GM18517 (cell line): Measurements from ENCODE around the gene AMDHD1.

Experiments
- ATAC-seq: cut with Tn5 transposase; IDR thresholded peaks from one replicate; pipeline ENCODE4 v1.9.1; 2021; ENCODE audit warnings: mild to moderate bottlenecking, moderate library complexity; ENCODE audit not compliant: unreplicated experiment

AMDHD1 gene

GRCh38 chr12:95993907-95994306 is 50.8 kb downstream of the AMDHD1 start:
- ATAC-seq, result no peak

DNA sequence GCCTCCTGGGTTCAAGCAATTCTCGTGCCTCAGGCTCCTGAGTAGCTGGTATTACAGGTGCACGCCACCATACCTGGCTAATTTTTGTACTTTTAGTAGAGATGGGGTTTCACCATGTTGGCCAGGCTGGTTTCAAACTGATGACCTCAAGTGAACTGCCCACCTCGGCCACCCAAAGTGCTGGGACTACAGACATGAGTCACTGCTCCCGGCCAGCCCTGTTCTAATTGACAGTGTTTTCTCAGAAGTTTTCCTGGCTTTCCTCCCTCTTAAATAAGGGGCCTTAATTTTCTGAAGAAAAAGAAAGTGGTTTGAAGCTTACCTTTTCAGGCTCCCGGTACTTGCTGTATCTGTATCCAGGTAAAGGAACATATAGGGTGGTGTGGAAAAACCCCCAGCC is 51.3 kb downstream of the AMDHD1 start:
- no peak for ATAC-seq

DNA sequence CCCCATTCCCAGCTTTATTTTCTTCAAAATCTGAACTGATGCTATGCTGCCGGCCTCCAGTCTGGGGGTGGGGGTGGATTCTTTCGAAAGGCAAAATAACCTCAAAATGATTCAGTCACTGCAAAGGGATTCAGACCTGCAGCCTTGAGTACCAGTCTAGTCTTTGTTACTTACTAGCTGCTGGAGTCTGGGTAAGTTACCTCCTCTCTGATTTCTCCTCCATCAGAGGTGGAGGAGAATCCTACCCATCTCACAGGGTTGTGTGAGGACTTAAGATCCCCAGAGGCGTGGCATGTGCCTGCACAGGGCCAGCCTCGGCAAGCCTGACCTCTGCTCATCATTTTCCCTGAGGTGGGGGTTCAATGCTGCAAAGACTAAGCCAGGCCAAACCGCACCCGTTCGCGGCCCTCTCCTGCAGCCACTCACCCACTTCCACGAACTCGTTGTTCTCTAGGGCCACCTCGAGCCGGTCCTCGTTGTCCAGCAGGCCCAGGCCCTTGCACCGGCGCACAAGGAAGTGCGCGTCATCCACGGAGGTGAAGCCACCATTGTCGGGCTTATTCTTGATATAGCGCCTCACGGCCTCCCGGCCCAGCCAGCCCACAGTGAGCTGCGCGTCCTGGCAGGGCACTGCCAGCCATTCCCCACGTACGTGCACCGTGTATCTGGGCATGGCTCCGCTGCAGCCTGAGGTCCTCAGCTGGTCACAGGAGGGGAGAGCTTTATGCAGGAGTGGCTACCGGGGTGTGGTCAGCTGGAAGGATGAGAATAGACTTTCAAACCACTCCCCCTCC is 52.3 kb downstream of the AMDHD1 start:
- ATAC-seq, result no peak

GRCh38 chr12:95996034-95996658 is 53.0 kb downstream of the AMDHD1 start, which contains the start of gene HAL:
Gene HAL, minus strand, starts transcription at chr12:95996344. Its CDS starts 434 bp downstream, at chr12:95995910.
- ATAC-seq, result no peak

DNA sequence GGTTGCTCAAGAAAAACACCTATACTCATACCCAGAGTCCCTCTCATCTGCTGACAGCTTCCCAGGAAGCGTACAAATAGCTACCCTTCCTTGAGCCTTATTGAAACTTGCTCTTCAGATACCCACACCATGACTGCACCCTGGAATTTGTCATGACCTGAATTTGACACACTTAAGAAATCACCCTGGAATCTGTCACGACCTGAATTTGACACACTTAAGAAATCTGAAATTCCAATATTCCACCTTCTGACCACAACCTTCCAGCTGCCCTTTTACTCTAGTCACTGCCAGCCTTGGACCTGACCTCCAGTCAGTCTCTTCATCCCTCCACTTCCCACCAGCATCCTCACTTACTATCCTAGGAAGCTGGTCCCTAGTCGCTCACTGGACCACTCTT is 54.1 kb downstream of the AMDHD1 start:
- no peak for ATAC-seq

DNA sequence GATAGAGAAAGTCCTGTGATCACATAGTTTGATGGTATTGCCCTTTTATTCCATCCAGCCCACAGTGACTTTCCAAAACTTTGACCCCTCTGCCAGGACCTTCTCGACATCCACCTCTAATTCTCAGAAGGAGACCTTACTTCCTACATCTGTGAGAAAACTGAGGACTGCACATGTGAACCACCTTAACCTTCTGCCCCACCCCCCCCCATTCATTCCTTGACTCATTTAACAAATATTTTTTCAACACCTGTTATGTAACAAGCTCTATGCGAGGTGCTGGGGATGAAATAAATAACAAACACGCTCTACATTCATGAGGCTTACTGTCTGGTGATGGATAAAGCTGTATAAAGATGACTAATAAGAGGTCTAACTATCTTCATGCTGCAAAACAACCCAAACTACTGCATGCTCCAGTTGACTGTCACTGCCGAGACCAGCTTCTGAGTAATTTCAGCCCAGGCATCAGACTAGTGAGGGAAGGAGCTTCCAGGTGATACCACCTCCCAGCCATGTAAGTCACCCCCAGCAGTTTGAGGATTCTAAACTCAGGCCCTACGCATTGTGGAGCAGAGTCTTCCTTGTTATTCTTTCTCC is 54.9 kb downstream of the AMDHD1 start:
- no peak for ATAC-seq

- ATAC-seq, result peak; percentile 97
Measured at GRCh38 chr12:95998611-95999286, 55.6 kb downstream of the AMDHD1 start.

DNA sequence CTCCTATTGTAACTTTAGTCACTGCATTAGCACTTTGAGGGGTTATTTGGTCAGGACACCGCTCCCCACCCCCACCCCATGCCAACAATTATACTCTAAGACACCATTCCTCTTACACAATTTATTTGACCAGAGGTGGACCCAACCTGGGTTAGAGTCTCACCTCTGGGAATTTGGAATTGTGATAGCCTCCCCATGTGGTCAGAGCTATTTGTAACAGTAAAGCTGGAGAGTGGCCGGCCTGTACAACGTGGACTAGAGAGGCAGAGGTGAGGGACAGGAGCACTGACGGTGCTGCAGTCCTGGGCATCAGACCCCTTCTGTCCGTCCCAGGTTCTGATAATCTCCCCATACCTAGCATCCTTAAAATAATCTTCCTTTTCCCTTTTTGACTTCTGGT is 56.4 kb downstream of the AMDHD1 start:
- no peak for ATAC-seq

GRCh38 chr12:96000858-96001257 is 57.7 kb downstream of the AMDHD1 start:
- no peak for ATAC-seq

GRCh38 chr12:96006727-96007126 is 63.6 kb downstream of the AMDHD1 start:
- ATAC-seq, result no peak

- ATAC-seq, result no peak
Measured at GRCh38 chr12:96007729-96008128, 64.6 kb downstream of the AMDHD1 start.

DNA sequence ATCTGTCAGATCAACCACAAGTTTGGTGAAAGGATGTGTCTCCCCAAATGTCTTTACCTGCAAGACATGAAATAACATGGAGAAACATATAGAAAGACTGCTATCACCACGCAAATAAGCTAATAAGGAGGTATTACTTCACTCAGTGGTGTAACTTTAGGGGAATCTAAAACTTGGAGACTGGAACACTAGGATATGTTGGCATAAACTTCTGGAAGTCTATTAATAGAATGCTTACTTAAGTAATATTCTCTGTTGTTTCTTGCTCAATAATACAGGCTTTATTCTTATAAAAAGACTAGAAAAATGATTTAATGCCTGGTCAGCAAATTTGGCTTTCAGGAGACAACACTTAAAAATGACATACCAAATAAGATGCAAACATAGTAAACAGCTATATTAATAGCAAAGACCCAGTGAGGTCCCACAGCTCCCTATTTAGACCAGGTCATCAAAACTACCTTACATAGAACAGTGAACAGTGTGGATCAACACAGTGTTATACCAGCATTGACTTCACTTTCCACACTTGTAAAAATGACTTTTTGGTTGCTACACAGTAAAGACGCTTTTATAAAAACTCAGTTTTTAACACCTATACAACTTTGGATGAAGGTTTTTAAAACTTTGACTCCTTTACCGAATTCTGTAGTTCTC is 71.9 kb downstream of the AMDHD1 start:
- ATAC-seq, result no peak

DNA sequence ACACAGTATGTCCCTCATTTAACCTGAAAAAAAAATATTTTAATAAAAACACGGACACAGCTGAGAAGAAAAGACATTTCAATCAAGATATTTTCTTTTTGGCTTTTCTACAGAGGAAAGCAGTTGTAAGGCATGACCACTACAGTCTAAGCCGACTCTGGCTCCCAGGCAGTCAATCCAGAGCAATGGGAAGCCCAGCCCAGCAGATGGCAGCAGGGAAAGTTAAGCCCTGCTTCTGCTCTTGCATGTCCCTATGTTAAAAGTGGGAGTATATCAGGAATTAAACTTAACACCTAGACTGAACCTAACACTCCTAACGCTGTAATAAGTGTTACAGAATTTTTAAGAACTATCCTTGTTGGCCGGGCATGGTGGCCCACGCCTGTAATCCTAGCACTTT is 72.5 kb downstream of the AMDHD1 start:
- ATAC-seq, result no peak
